NCI-H748 (cell line): ENCODE data around the gene SPOCK3.
"Not testable (repeated sequence)": the region's sequence is repeated elsewhere in the genome, so short reads cannot be mapped to it uniquely, and the experiment has no call there.

Experiments
- DNase-seq: peaks from one replicate; lab custom pipeline; 2025; ENCODE audit not compliant: unreplicated experiment; lab: John Stamatoyannopoulos, UW

The SPOCK3 gene

GRCh38 chr4:166972071-166972470 lies 262.2 kb downstream of the SPOCK3 start:
- no peak for DNase-seq

- DNase-seq, result not testable (repeated sequence)
Measured at GRCh38 chr4:166968219-166968618, 266.1 kb downstream of the SPOCK3 start.

GRCh38 chr4:166965562-166965961 lies 268.7 kb downstream of the SPOCK3 start:
- no peak for DNase-seq

- no peak for DNase-seq
Measured at GRCh38 chr4:166957451-166957850, 276.8 kb downstream of the SPOCK3 start.

GRCh38 chr4:166956484-166956883 lies 277.8 kb downstream of the SPOCK3 start:
- no peak for DNase-seq

GRCh38 chr4:166941629-166942028 lies 292.7 kb downstream of the SPOCK3 start:
- no peak for DNase-seq

- DNase-seq, result no peak
Measured at GRCh38 chr4:166930464-166930863, 303.8 kb downstream of the SPOCK3 start.

- no peak for DNase-seq
Measured at GRCh38 chr4:166924424-166924823, 309.9 kb downstream of the SPOCK3 start.

GRCh38 chr4:166913926-166914325 lies 320.4 kb downstream of the SPOCK3 start:
- no peak for DNase-seq

- peak; percentile 31 for DNase-seq
Measured at GRCh38 chr4:166903408-166903807, 330.9 kb downstream of the SPOCK3 start.

- no peak for DNase-seq
Measured at GRCh38 chr4:166902941-166903340, 331.4 kb downstream of the SPOCK3 start.

GRCh38 chr4:166896254-166896653 lies 338.0 kb downstream of the SPOCK3 start:
- DNase-seq, result peak; percentile 11

- DNase-seq, result no peak
Measured at GRCh38 chr4:166895771-166896170, 338.5 kb downstream of the SPOCK3 start.

- no peak for DNase-seq
Measured at GRCh38 chr4:166887457-166887856, 346.8 kb downstream of the SPOCK3 start.

GRCh38 chr4:166886718-166887117 lies 347.6 kb downstream of the SPOCK3 start:
- no peak for DNase-seq

GRCh38 chr4:166882221-166882620 lies 352.1 kb downstream of the SPOCK3 start:
- DNase-seq, result no peak

GRCh38 chr4:166875821-166876220 lies 358.5 kb downstream of the SPOCK3 start:
- DNase-seq, result no peak

GRCh38 chr4:166862032-166862431 lies 372.3 kb downstream of the SPOCK3 start:
- DNase-seq, result no peak

GRCh38 chr4:166850398-166850797 lies 383.9 kb downstream of the SPOCK3 start:
- DNase-seq, result not testable (repeated sequence)

- DNase-seq, result no peak
Measured at GRCh38 chr4:166846939-166847338, 387.4 kb downstream of the SPOCK3 start.

GRCh38 chr4:166842795-166843261 lies 391.5 kb downstream of the SPOCK3 start:
- DNase-seq, result no peak

GRCh38 chr4:166839615-166840251 lies 394.6 kb downstream of the SPOCK3 start:
- no peak for DNase-seq

- DNase-seq, result no peak
Measured at GRCh38 chr4:166838975-166839614, 395.2 kb downstream of the SPOCK3 start.
